HEK293 (cell line): Measurements from ENCODE around the gene FBXW2.

Experiments
- CTCF ChIA-PET: fragments of 350-600 bp; formaldehyde crosslinking; extraction: SDS; loops from one replicate; lab custom pipeline; 2021; ENCODE audit warnings: antibody characterized with exemption; lab: Yijun Ruan, JAX
- POLR2A ChIA-PET: fragments of 300-600 bp; formaldehyde crosslinking; extraction: SDS; loops from one replicate; lab custom pipeline; 2020; ENCODE audit warnings: antibody characterized with exemption, inconsistent platforms; lab: Yijun Ruan, JAX
- H3K27ac ChIP-seq: fragments of 200-500 bp; sonication (Bioruptor generic); 2 replicates; pipeline ENCODE4 v1.5.1; 2014; ENCODE audit warnings: low read depth, low read length, control low read depth, inconsistent platforms; ENCODE audit errors: extremely low read depth
- H3K36me3 ChIP-seq, 2 experiments: fragments of 200-500 bp in 1 of 2; sonication (Bioruptor generic) in 1 of 2; 1 replicate in 1 of 2; 2 replicates in 1 of 2; pipeline ENCODE4 v1.5.1; 2014 to 2017; ENCODE audit warnings: inconsistent platforms in 2 of 2, low read length in 2 of 2; ENCODE audit not compliant: control insufficient read depth in 2 of 2, insufficient read depth in 1 of 2
- H3K4me1 ChIP-seq: fragments of 200-500 bp; sonication (Bioruptor generic); 2 replicates; pipeline ENCODE4 v1.5.1; 2014; ENCODE audit warnings: mild to moderate bottlenecking, low read length, inconsistent platforms; ENCODE audit not compliant: control insufficient read depth, insufficient read depth
- H3K4me3 ChIP-seq: 2 replicates; pipeline ENCODE4 v1.5.1; 2011; ENCODE audit warnings: low read depth, mild to moderate bottlenecking, control low read depth, low read length, moderate library complexity
- H3K9me3 ChIP-seq: fragments of 200-500 bp; sonication (Bioruptor generic); 2 replicates; pipeline ENCODE4 v1.5.1; 2014; ENCODE audit warnings: low read depth, low read length, inconsistent platforms; ENCODE audit not compliant: control insufficient read depth, insufficient read depth
- ELK4 ChIP-seq: IDR thresholded peaks from 2 replicates; pipeline ENCODE4 v1.6.1; 2011; ENCODE audit warnings: mild to moderate bottlenecking, low read depth, low read length, borderline replicate concordance
- HIC1 ChIP-seq: fragments of 450-650 bp; formaldehyde crosslinking; IDR thresholded peaks from 2 replicates; pipeline ENCODE4 v1.5.1; 2016; ENCODE audit warnings: missing biosample characterization, missing genetic modification characterization
- HOXC10 ChIP-seq: sonication (generic); formaldehyde crosslinking; IDR thresholded peaks from 2 replicates; pipeline ENCODE4 v1.8.1; 2023; ENCODE audit warnings: mild to moderate bottlenecking, missing genetic modification reagents
- PBX3 ChIP-seq: sonication (generic); formaldehyde crosslinking; IDR thresholded peaks from 2 replicates; pipeline ENCODE4 v1.8.1; 2022; ENCODE audit warnings: mild to moderate bottlenecking, moderate library complexity, missing genetic modification reagents
- PRDM1 ChIP-seq: fragments of 450-650 bp; formaldehyde crosslinking; IDR thresholded peaks from 2 replicates; pipeline ENCODE4; 2016; ENCODE audit warnings: missing biosample characterization, missing genetic modification characterization
- ZBTB20 ChIP-seq: fragments of 450-650 bp; formaldehyde crosslinking; IDR thresholded peaks from 2 replicates; pipeline ENCODE4 v1.5.1; 2016; ENCODE audit warnings: missing biosample characterization, missing genetic modification characterization
- ZBTB48 ChIP-seq: fragments of 450-650 bp; formaldehyde crosslinking; IDR thresholded peaks from 2 replicates; pipeline ENCODE4 v1.5.1; 2016; ENCODE audit warnings: missing biosample characterization, missing genetic modification characterization
- ZFHX2 ChIP-seq: fragments of 450-650 bp; formaldehyde crosslinking; conservative IDR thresholded peaks from 2 replicates; pipeline ENCODE4 v1.5.1; 2016; ENCODE audit warnings: missing biosample characterization, missing genetic modification characterization
- ZNF184 ChIP-seq: fragments of 450-650 bp; IDR thresholded peaks from 2 replicates; pipeline ENCODE4 v1.5.1; 2018; ENCODE audit warnings: missing biosample characterization, mild to moderate bottlenecking, missing genetic modification characterization
- ZNF223 ChIP-seq: fragments of 450-650 bp; formaldehyde crosslinking; IDR thresholded peaks from 2 replicates; pipeline ENCODE4 v1.5.1; 2016; ENCODE audit warnings: missing biosample characterization, missing genetic modification characterization
- ZNF311 ChIP-seq: fragments of 450-650 bp; formaldehyde crosslinking; IDR thresholded peaks from 2 replicates; pipeline ENCODE4 v1.5.1; 2017; ENCODE audit warnings: missing biosample characterization, missing genetic modification characterization, borderline replicate concordance
- ZNF341 ChIP-seq: fragments of 450-650 bp; formaldehyde crosslinking; IDR thresholded peaks from 2 replicates; pipeline ENCODE4; 2016; ENCODE audit warnings: low read depth, missing biosample characterization, missing genetic modification characterization
- ZNF354C ChIP-seq: fragments of 450-650 bp; formaldehyde crosslinking; IDR thresholded peaks from 2 replicates; pipeline ENCODE4 v1.5.1; 2016; ENCODE audit warnings: missing biosample characterization, missing genetic modification characterization, low read depth, borderline replicate concordance
- ZNF398 ChIP-seq: fragments of 450-650 bp; formaldehyde crosslinking; IDR thresholded peaks from 2 replicates; pipeline ENCODE4 v1.5.1; 2017; ENCODE audit warnings: missing biosample characterization, missing genetic modification characterization
- ZNF473 ChIP-seq: fragments of 450-650 bp; formaldehyde crosslinking; IDR thresholded peaks from 2 replicates; pipeline ENCODE4 v1.5.1; 2017; ENCODE audit warnings: missing biosample characterization, missing genetic modification characterization
- ZNF513 ChIP-seq: fragments of 450-650 bp; IDR thresholded peaks from 2 replicates; pipeline ENCODE4 v1.5.1; 2018; ENCODE audit warnings: missing biosample characterization, missing genetic modification characterization
- ZNF514 ChIP-seq: fragments of 450-650 bp; formaldehyde crosslinking; IDR thresholded peaks from 2 replicates; pipeline ENCODE4 v1.5.1; 2016; ENCODE audit warnings: missing biosample characterization, missing genetic modification characterization
- ZNF544 ChIP-seq: fragments of 450-650 bp; formaldehyde crosslinking; IDR thresholded peaks from 2 replicates; pipeline ENCODE4 v1.5.0; 2017; ENCODE audit warnings: missing biosample characterization, missing genetic modification characterization
- ZNF561 ChIP-seq: fragments of 450-650 bp; IDR thresholded peaks from 2 replicates; pipeline ENCODE4 v1.5.1; 2018; ENCODE audit warnings: missing biosample characterization, missing genetic modification characterization, borderline replicate concordance
- ZNF623 ChIP-seq: fragments of 450-650 bp; formaldehyde crosslinking; IDR thresholded peaks from 2 replicates; pipeline ENCODE4 v1.5.1; 2016; ENCODE audit warnings: missing biosample characterization, missing genetic modification characterization
- ZNF677 ChIP-seq: fragments of 450-650 bp; IDR thresholded peaks from 2 replicates; pipeline ENCODE4 v1.5.0; 2018; ENCODE audit warnings: missing biosample characterization, mild to moderate bottlenecking, missing genetic modification characterization, moderate library complexity

FBXW2 gene

GRCh38 chr9:120818595-120818994, 25.4 kb upstream of the FBXW2 start:
- no peak for TF ChIP-seq ZNF677 (tag by site-specific recombination)
- TF ChIP-seq ZNF623 (tag by site-specific recombination), result no peak
- TF ChIP-seq ZNF513 (tag by site-specific recombination), result no peak
- TF ChIP-seq ZBTB20, result no peak
- TF ChIP-seq ZFHX2 (tag by site-specific recombination), result no peak
- TF ChIP-seq ZNF184 (tag by site-specific recombination), result no peak
- TF ChIP-seq PRDM1 (tag by site-specific recombination), result no peak
- no peak for TF ChIP-seq ZNF544 (tag by site-specific recombination)
- no peak for TF ChIP-seq ZNF354C (tag by site-specific recombination)
- TF ChIP-seq HIC1, result no peak
- TF ChIP-seq ZNF514 (tag by site-specific recombination), result no peak
- no peak for TF ChIP-seq ELK4
- TF ChIP-seq ZNF341 (tag by site-specific recombination), result no peak
- TF ChIP-seq ZNF223 (tag by site-specific recombination), result no peak
- ChIA-PET POLR2A (no interaction called here), CTCF (no interaction called here)
- H3K9me3 ChIP-seq, result no peaks in the 10 kb centered on the region
- no peaks in the 10 kb centered on the region; a peak in 1 of 3 replicates for H3K36me3 ChIP-seq
- H3K4me1 ChIP-seq, result no peaks in the 10 kb centered on the region
- H3K27ac ChIP-seq, result no peak overlapping the region
- no peak overlapping the region for H3K4me3 ChIP-seq

GRCh38 chr9:120815075-120815474, 21.9 kb upstream of the FBXW2 start:
- ChIA-PET POLR2A (no interaction called here), CTCF (interaction anchor here (0.6 kb wide), 1 partner anchor 15 kb away, joined by 3 read pairs; no protein-coding TSS in a partner anchor)
- Histone ChIP-seq H3K36me3 (no peaks in the 10 kb centered on the region), H3K27ac (no peak overlapping the region), H3K9me3 (no peaks in the 10 kb centered on the region), H3K4me3 (no peak overlapping the region), H3K4me1 (no peaks in the 10 kb centered on the region)
- TF ChIP-seq ZNF561 (no peak), ZNF398 (tag by site-specific recombination) (no peak), ZNF311 (tag by site-specific recombination) (no peak), ZBTB48 (tag by site-specific recombination) (no peak), PBX3 (CRISPR knock-in tag) (no peak), HOXC10 (CRISPR knock-in tag) (no peak), ZNF473 (tag by site-specific recombination) (no peak)
